NB4 (cell line): ENCODE data around the gene CEP120.
"Not testable (repeated sequence)": the region's sequence is repeated elsewhere in the genome, so short reads cannot be mapped to it uniquely, and the experiment has no call there.

ENCODE experiments used
- DNase-seq: peaks from one replicate; pipeline ENCODE4 v3.0.0; 2010; ENCODE audit warnings: low read depth
- H3K4me3 ChIP-seq: one replicate; pipeline ENCODE4 v1.5.1; 2011; ENCODE audit warnings: mild to moderate bottlenecking, low read depth, low read length, moderate library complexity
- MYC ChIP-seq: IDR thresholded peaks from 2 replicates; pipeline ENCODE4 v1.6.1; 2011; ENCODE audit warnings: low read depth, low read length
- POLR2A ChIP-seq: IDR thresholded peaks from 2 replicates; pipeline ENCODE4 v1.6.1; 2011; ENCODE audit warnings: mild to moderate bottlenecking; ENCODE audit not compliant: insufficient read length; ENCODE audit errors: extremely low read depth
- TF ChIP-seq, protein P1 (sequence below): IDR thresholded peaks from one replicate; pipeline ENCODE4 v1.5.1; 2012; ENCODE audit warnings: low read depth, low read length
- TF ChIP-seq, protein P2 (sequence below): IDR thresholded peaks from 2 replicates; pipeline ENCODE4 v1.6.1; 2011; ENCODE audit warnings: low read depth, low read length

CEP120 gene

GRCh38 chr5:123358304-123358703 is 64.9 kb downstream of the CEP120 start:
- TF ChIP-seq MYC (no peak), POLR2A (no peak)
- TF ChIP-seq, protein P1, sequence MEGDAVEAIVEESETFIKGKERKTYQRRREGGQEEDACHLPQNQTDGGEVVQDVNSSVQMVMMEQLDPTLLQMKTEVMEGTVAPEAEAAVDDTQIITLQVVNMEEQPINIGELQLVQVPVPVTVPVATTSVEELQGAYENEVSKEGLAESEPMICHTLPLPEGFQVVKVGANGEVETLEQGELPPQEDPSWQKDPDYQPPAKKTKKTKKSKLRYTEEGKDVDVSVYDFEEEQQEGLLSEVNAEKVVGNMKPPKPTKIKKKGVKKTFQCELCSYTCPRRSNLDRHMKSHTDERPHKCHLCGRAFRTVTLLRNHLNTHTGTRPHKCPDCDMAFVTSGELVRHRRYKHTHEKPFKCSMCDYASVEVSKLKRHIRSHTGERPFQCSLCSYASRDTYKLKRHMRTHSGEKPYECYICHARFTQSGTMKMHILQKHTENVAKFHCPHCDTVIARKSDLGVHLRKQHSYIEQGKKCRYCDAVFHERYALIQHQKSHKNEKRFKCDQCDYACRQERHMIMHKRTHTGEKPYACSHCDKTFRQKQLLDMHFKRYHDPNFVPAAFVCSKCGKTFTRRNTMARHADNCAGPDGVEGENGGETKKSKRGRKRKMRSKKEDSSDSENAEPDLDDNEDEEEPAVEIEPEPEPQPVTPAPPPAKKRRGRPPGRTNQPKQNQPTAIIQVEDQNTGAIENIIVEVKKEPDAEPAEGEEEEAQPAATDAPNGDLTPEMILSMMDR, result no peak
- TF ChIP-seq, protein P2, sequence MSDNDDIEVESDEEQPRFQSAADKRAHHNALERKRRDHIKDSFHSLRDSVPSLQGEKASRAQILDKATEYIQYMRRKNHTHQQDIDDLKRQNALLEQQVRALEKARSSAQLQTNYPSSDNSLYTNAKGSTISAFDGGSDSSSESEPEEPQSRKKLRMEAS, result no peak
- no peak for DNase-seq
- no peak overlapping the region for H3K4me3 ChIP-seq

DNA sequence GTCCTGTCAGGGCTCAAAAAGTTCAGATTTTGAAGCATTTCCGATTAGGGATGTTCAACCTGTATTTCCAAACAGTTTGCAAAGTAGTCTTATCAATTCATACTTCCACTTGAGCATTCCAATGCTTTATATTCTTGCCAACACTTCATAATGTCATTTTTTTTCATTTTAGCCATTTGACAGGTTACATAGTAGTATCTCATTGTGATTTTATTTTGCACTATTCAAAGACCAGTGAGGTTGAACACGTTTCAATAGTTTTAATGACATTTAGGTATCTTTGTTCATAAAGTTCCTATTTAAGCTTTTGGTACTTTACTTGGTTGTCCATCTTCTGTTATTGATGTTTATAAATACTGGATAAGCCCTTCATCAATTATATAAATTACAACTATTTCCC is 71.4 kb downstream of the CEP120 start:
- H3K4me3 ChIP-seq, result no peak overlapping the region
- DNase-seq, result no peak
- TF ChIP-seq, protein P2, result no peak
- TF ChIP-seq MYC (no peak), POLR2A (no peak)
- TF ChIP-seq, protein P1, result no peak

GRCh38 chr5:123351240-123351639 is 72.0 kb downstream of the CEP120 start:
- DNase-seq, result no peak
- no peak overlapping the region for H3K4me3 ChIP-seq
- TF ChIP-seq, protein P1, result no peak
- TF ChIP-seq POLR2A (no peak), MYC (no peak)
- TF ChIP-seq, protein P2, result no peak

DNA sequence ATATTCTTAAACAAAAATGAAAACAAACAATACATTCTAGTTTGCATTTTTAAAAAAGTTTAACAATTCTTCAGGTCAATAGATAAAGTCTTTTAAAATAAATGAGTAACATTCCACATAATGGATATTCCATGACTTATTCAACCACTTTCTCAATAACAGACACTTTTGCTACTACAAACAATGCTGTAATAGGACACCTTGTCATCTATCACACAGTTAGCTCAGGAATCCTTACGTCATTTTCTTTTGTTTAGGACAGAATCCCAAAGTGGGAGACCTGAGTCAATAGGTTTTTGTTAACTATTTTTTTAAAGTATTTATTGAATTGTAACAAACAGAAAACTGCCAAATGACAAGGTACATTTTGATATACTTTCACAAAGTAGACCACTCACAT is 72.5 kb downstream of the CEP120 start:
- DNase-seq, result no peak
- TF ChIP-seq, protein P2, result no peak
- TF ChIP-seq, protein P1, result no peak
- no peak overlapping the region for H3K4me3 ChIP-seq

GRCh38 chr5:123344816-123345426 is 78.3 kb downstream of the CEP120 start:
- TF ChIP-seq, protein P1, result peak; percentile 35
- TF ChIP-seq POLR2A (no peak), MYC (no peak)
- TF ChIP-seq, protein P2, result no peak
- peak; percentile 10 for DNase-seq
- no peak overlapping the region for H3K4me3 ChIP-seq

- TF ChIP-seq, protein P2, result no peak
- TF ChIP-seq MYC (no peak), POLR2A (no peak)
- TF ChIP-seq, protein P1, result no peak
- no peak overlapping the region for H3K4me3 ChIP-seq
- DNase-seq, result no peak
Observed at GRCh38 chr5:123340928-123341327, 82.3 kb downstream of the CEP120 start.

- H3K4me3 ChIP-seq, DNase-seq: not testable (repeated sequence)
Observed at GRCh38 chr5:123308377-123308776, 114.8 kb downstream of the CEP120 start.
